NT2/D1 (cell line): ENCODE data around the gene ITPR2.

Source experiments
- SUZ12 ChIP-seq: IDR thresholded peaks from 2 replicates; pipeline ENCODE4 v1.6.1; 2011; ENCODE audit not compliant: insufficient read length, insufficient read depth; ENCODE audit errors: extremely low read depth
- ZNF274 ChIP-seq: IDR thresholded peaks from 2 replicates; pipeline ENCODE4 v1.6.1; 2011; ENCODE audit warnings: mild to moderate bottlenecking, low read depth, low read length

DNA sequence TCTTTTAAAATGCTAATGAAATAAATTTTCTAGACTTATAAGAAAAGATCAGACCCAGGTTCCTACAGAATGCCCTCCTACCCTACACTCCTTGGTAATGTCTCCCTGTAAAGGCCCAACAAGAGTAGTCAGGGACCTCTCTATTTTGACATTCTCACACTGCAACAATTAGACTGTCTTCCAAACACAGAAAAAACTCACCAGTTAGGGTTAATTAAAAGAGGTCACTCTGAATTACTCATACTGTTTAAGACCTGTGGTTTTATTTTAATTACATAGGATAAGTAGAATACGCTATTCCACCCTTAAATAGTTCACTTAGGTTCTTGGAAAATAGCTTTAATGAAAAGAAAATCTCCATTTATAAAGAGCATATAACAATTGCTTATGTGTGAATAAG is 142.4 kb downstream of the ITPR2 start:
- TF ChIP-seq SUZ12 (no peak), ZNF274 (no peak)
